H9 (cell line): Measurements from ENCODE around the gene PTPRQ. TPM values are rescaled to one million over a fixed set of nuclear protein-coding genes. Genes with fewer than 3 reads are reported as not detected.

Experiments used
- DNase-seq: peaks from one replicate; pipeline ENCODE4 v3.0.0-alpha.2; 2017
- H2AFZ ChIP-seq: one replicate; pipeline ENCODE4 v1.6.1; 2013; ENCODE audit warnings: mild to moderate bottlenecking, low read length, control low read depth, moderate library complexity
- H2AK5ac ChIP-seq: 2 replicates; pipeline ENCODE4 v1.6.1; 2013; ENCODE audit warnings: low read length, control low read depth, mixed read lengths; ENCODE audit not compliant: insufficient read length
- H2BK120ac ChIP-seq: one replicate; pipeline ENCODE4 v1.6.1; 2013; ENCODE audit warnings: low read depth, mild to moderate bottlenecking, low read length, control low read depth, inconsistent platforms; ENCODE audit not compliant: poor library complexity, severe bottlenecking
- H2BK12ac ChIP-seq: 2 replicates; pipeline ENCODE4 v1.6.1; 2013; ENCODE audit warnings: low read length, control low read depth, mixed read lengths, low read depth; ENCODE audit not compliant: insufficient read length
- H2BK15ac ChIP-seq: 2 replicates; pipeline ENCODE4 v1.6.1; 2013; ENCODE audit warnings: low read depth, low read length, control low read depth
- H2BK20ac ChIP-seq: one replicate; pipeline ENCODE4 v1.6.1; 2013; ENCODE audit warnings: low read depth, mild to moderate bottlenecking, low read length, control low read depth, inconsistent platforms; ENCODE audit not compliant: poor library complexity, severe bottlenecking
- H2BK5ac ChIP-seq: 2 replicates; pipeline ENCODE4 v1.6.1; 2013; ENCODE audit warnings: low read length, control low read depth, mixed read lengths; ENCODE audit not compliant: insufficient read length
- H3K14ac ChIP-seq: 2 replicates; pipeline ENCODE4 v1.6.1; 2013; ENCODE audit warnings: low read length, control low read depth; ENCODE audit not compliant: insufficient read depth
- H3K18ac ChIP-seq: 2 replicates; pipeline ENCODE4 v1.6.1; 2013; ENCODE audit warnings: low read depth, mild to moderate bottlenecking, mixed read lengths, low read length, control low read depth; ENCODE audit not compliant: insufficient read length
- H3K23ac ChIP-seq: 2 replicates; pipeline ENCODE4 v1.6.1; 2013; ENCODE audit warnings: low read length, control low read depth, mixed read lengths, low read depth; ENCODE audit not compliant: insufficient read length
- H3K23me2 ChIP-seq: 2 replicates; pipeline ENCODE4 v1.6.1; 2013; ENCODE audit warnings: low read depth, mild to moderate bottlenecking, mixed read lengths, low read length, control low read depth; ENCODE audit not compliant: insufficient read length, poor library complexity, severe bottlenecking
- H3K27ac ChIP-seq: 2 replicates; pipeline ENCODE4 v1.5.1; 2013; ENCODE audit warnings: low read length, control low read depth, mixed read lengths, low read depth; ENCODE audit not compliant: insufficient read length
- H3K27me3 ChIP-seq: 2 replicates; pipeline ENCODE4 v1.6.1; 2013; ENCODE audit warnings: low read length, control low read depth, inconsistent platforms; ENCODE audit not compliant: insufficient read depth
- H3K4ac ChIP-seq: 2 replicates; pipeline ENCODE4 v1.6.1; 2013; ENCODE audit warnings: low read depth, mild to moderate bottlenecking, control low read depth, inconsistent platforms, low read length, moderate library complexity
- H3K4me1 ChIP-seq: 2 replicates; pipeline ENCODE4 v1.6.1; 2013; ENCODE audit warnings: low read length, control low read depth, inconsistent platforms; ENCODE audit not compliant: insufficient read depth
- H3K4me2 ChIP-seq: 2 replicates; pipeline ENCODE4 v1.6.1; 2013; ENCODE audit warnings: low read length, control low read depth, mixed read lengths; ENCODE audit not compliant: insufficient read length, insufficient read depth
- H3K56ac ChIP-seq: 2 replicates; pipeline ENCODE4 v1.6.1; 2013; ENCODE audit warnings: low read depth, mild to moderate bottlenecking, mixed read lengths, low read length, control low read depth; ENCODE audit not compliant: insufficient read length
- H3K79me1 ChIP-seq: 2 replicates; pipeline ENCODE4 v1.6.1; 2013; ENCODE audit warnings: low read depth, mild to moderate bottlenecking, moderate library complexity, low read length, control low read depth, inconsistent platforms; ENCODE audit not compliant: insufficient read depth, poor library complexity, severe bottlenecking
- H3K79me2 ChIP-seq: 2 replicates; pipeline ENCODE4 v1.6.1; 2013; ENCODE audit warnings: low read length, control low read depth, inconsistent platforms; ENCODE audit not compliant: insufficient read depth
- H3K9ac ChIP-seq: 2 replicates; pipeline ENCODE4 v1.6.1; 2013; ENCODE audit warnings: low read length, control low read depth, mixed read lengths; ENCODE audit not compliant: insufficient read length; ENCODE audit errors: extremely low read depth
- H3K9me3 ChIP-seq: one replicate; pipeline ENCODE4 v1.6.1; 2013; ENCODE audit warnings: low read depth, low read length, inconsistent platforms; ENCODE audit not compliant: control insufficient read depth
- H3T11ph ChIP-seq: one replicate; pipeline ENCODE4 v1.6.1; 2013; ENCODE audit warnings: mild to moderate bottlenecking, low read length, control low read depth, inconsistent platforms
- H4K20me1 ChIP-seq: one replicate; pipeline ENCODE4 v1.6.1; 2013; ENCODE audit not compliant: control insufficient read depth, insufficient read length, insufficient read depth
- H4K5ac ChIP-seq: 2 replicates; pipeline ENCODE4 v1.6.1; 2013; ENCODE audit warnings: low read depth, mild to moderate bottlenecking, mixed read lengths, low read length, control low read depth; ENCODE audit not compliant: insufficient read length
- H4K8ac ChIP-seq: replicated peaks from 2 replicates; pipeline ENCODE4 v1.6.1; 2013; ENCODE audit warnings: low read length, control low read depth, mixed read lengths, low read depth; ENCODE audit not compliant: insufficient read length
- H4K91ac ChIP-seq: 2 replicates; pipeline ENCODE4 v1.6.1; 2013; ENCODE audit warnings: low read depth, mild to moderate bottlenecking, moderate library complexity, mixed read lengths, low read length, control low read depth; ENCODE audit not compliant: insufficient read length
- H3K27ac Mint-ChIP-seq, 3 experiments: 2 replicates in 2 of 3; 3 replicates in 1 of 3; pipeline ENCODE4 v1.8.0; 2020 to 2021; ENCODE audit warnings: mixed read lengths in 3 of 3, mild to moderate bottlenecking in 1 of 3, moderate library complexity in 1 of 3
- H3K27me3 Mint-ChIP-seq: 2 replicates; pipeline ENCODE4 v1.8.0; 2021; ENCODE audit warnings: low read depth, mild to moderate bottlenecking, moderate library complexity, mixed read lengths
- H3K36me3 Mint-ChIP-seq, 3 experiments: 2 replicates in 2 of 3; 3 replicates in 1 of 3; pipeline ENCODE4 v1.8.0; 2020 to 2021; ENCODE audit warnings: low read depth in 3 of 3, mixed read lengths in 3 of 3; ENCODE audit not compliant: insufficient read depth in 1 of 3
- H3K4me1 Mint-ChIP-seq, 2 experiments: 2 replicates each; pipeline ENCODE4 v1.8.0; 2020; ENCODE audit warnings: mixed read lengths in 2 of 2
- H3K4me3 Mint-ChIP-seq, 2 experiments: 2 replicates in 1 of 2; 3 replicates in 1 of 2; pipeline ENCODE4 v1.8.0; 2020 to 2021; ENCODE audit warnings: mild to moderate bottlenecking in 2 of 2, mixed read lengths in 2 of 2, moderate library complexity in 1 of 2
- H3K9me3 Mint-ChIP-seq, 2 experiments: 2 replicates in 1 of 2; 3 replicates in 1 of 2; pipeline ENCODE4 v1.8.0; 2020; ENCODE audit warnings: mild to moderate bottlenecking in 2 of 2, mixed read lengths in 2 of 2, moderate library complexity in 1 of 2
- WGBS: extraction: QIAGEN DNeasy Blood & Tissue Kit; methylation state at CpG from one replicate; pipeline ENCODE4 v1.1.7; 2013; ENCODE audit warnings: missing lambda C conversion rate, low lambda C conversion rate, mixed read lengths; ENCODE audit not compliant: insufficient read length; ENCODE audit errors: extremely low coverage; 5-methylcytosine and 5-hydroxymethylcytosine counted together
- total RNA-seq: library from RNA; stranded (reverse); gene quantifications from 2 replicates; pipeline ENCODE4 v1.2.1, GENCODE V29; 2021
- TF ChIP-seq, protein P1 (sequence below): fragments of 200-600 bp; sonication (generic); conservative IDR thresholded peaks from 3 replicates; pipeline ENCODE4 v1.8.0; 2021; ENCODE audit warnings: antibody characterized with exemption, mild to moderate bottlenecking

The PTPRQ gene
- total RNA-seq, 1 experiment from 2014 or later = not detected

DNA sequence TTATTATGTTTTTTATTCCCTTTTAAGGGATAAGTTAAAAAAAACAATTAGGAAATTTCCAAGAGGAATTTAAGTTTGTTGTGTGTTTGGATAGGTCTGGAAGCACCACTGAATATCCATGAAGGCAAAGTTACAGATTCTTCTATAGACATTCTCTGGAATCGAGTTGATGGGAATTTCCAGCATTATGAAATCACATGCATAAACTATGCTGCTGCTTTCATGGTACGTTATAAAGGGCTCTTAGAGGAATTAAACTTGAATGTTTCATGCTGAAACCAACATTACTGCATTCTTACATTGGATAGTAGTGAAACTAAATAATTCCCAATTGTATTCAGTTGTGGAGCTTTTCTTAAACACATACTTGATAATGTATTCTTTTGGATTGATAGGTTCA is 21.5 kb upstream of the PTPRQ start:
- peaks cover 0 to 2% of the 10 kb centered on the region in 2 experiments; a peak in 2 of 4 replicates for H3K4me1 Mint-ChIP-seq

More for the DNA sequence above, 21.5 kb upstream of the PTPRQ start:
- no peak overlapping the region for H3K18ac ChIP-seq
- no peak overlapping the region for H2AFZ ChIP-seq
- DNase-seq = no peak
- no peaks in the 10 kb centered on the region for H3K4me1 ChIP-seq
- no peaks in the 10 kb centered on the region for H3K27me3 ChIP-seq
- no peak overlapping the region for H3K9ac ChIP-seq
- H3T11ph ChIP-seq = no peak overlapping the region
- H3K14ac ChIP-seq = no peak overlapping the region
- no peak overlapping the region for H3K27ac ChIP-seq
- H4K8ac ChIP-seq = no peak overlapping the region
- no peak overlapping the region for H2BK12ac ChIP-seq
- H3K27ac Mint-ChIP-seq = no peak overlapping the region
- H3K79me1 ChIP-seq = no peaks in the 10 kb centered on the region
- no peak overlapping the region for H3K4me3 Mint-ChIP-seq
- TF ChIP-seq, protein P1, sequence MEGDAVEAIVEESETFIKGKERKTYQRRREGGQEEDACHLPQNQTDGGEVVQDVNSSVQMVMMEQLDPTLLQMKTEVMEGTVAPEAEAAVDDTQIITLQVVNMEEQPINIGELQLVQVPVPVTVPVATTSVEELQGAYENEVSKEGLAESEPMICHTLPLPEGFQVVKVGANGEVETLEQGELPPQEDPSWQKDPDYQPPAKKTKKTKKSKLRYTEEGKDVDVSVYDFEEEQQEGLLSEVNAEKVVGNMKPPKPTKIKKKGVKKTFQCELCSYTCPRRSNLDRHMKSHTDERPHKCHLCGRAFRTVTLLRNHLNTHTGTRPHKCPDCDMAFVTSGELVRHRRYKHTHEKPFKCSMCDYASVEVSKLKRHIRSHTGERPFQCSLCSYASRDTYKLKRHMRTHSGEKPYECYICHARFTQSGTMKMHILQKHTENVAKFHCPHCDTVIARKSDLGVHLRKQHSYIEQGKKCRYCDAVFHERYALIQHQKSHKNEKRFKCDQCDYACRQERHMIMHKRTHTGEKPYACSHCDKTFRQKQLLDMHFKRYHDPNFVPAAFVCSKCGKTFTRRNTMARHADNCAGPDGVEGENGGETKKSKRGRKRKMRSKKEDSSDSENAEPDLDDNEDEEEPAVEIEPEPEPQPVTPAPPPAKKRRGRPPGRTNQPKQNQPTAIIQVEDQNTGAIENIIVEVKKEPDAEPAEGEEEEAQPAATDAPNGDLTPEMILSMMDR = no peak
- H3K23me2 ChIP-seq = no peaks in the 10 kb centered on the region
- no peak overlapping the region for H2BK120ac ChIP-seq
- no peak overlapping the region for H3K4me2 ChIP-seq
- H2BK20ac ChIP-seq = no peak overlapping the region
- H3K9me3 Mint-ChIP-seq = no peaks in the 10 kb centered on the region
- no peak overlapping the region for H3K23ac ChIP-seq
- H2AK5ac ChIP-seq = no peak overlapping the region
- H2BK5ac ChIP-seq = no peak overlapping the region
- no peaks in the 10 kb centered on the region for H3K27me3 Mint-ChIP-seq
- no peaks in the 10 kb centered on the region for H4K20me1 ChIP-seq
- no CpG with 5 or more reads among the region's 2 CpGs for WGBS
- H3K36me3 Mint-ChIP-seq = no peaks in the 10 kb centered on the region
- H2BK15ac ChIP-seq = no peak overlapping the region
- no peak overlapping the region for H3K4ac ChIP-seq
- no peak overlapping the region for H3K56ac ChIP-seq
- H3K9me3 ChIP-seq = no peaks in the 10 kb centered on the region
- H4K91ac ChIP-seq = no peak overlapping the region
- H4K5ac ChIP-seq = no peak overlapping the region
- no peaks in the 10 kb centered on the region for H3K79me2 ChIP-seq
